Sigmoid colon (tissue), 4 donors: Measurements from ENCODE around the gene AUTS2.

Source experiments
- EP300 ChIP-seq, 4 donors: sonication (generic); formaldehyde crosslinking; IDR thresholded peaks; one replicate each; pipeline ENCODE4 v1.6.1; 2017; ENCODE audit warnings: antibody characterized with exemption in 4 of 4
- TF ChIP-seq, protein P1 (sequence below), 4 experiments: fragments of 450-650 bp in 3 of 4; fragments of 200-600 bp in 1 of 4; IDR thresholded peaks; one replicate each; pipeline ENCODE4 v1.5.1; 2016 to 2019; ENCODE audit warnings: antibody characterized with exemption in 4 of 4, mild to moderate bottlenecking in 3 of 4, moderate library complexity in 2 of 4

DNA sequence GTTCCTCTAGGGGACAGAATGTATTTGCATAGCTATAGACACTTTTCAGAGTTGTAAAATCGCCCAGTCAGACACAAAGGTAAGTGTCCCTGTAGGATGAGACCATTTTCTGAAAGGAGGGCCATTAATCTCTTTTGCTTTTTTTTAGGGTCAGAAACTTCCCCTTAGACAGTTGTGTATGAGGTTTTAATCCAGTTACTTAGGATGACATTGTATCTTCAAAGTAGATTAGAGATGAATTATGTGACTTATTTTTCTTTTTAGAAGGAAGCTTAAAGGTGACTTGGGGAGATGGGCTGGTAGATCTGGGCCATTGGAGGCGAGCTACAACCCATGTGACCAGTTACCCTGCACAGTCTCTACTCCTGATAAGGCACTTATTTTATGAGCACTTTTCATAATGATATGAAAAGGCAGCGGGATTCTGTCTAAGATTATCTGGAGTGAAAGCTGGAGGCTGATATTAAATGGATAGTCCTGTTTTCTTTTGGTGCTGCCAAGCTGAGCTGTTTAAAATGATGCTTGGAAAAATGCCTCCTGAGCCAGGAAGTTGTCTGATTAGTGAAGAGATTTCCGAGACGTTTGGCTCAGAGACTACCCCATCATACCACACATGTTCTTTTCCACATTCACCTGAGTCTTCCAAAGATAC lies 264.3 kb downstream of the AUTS2 start:
- TF ChIP-seq, protein P1, sequence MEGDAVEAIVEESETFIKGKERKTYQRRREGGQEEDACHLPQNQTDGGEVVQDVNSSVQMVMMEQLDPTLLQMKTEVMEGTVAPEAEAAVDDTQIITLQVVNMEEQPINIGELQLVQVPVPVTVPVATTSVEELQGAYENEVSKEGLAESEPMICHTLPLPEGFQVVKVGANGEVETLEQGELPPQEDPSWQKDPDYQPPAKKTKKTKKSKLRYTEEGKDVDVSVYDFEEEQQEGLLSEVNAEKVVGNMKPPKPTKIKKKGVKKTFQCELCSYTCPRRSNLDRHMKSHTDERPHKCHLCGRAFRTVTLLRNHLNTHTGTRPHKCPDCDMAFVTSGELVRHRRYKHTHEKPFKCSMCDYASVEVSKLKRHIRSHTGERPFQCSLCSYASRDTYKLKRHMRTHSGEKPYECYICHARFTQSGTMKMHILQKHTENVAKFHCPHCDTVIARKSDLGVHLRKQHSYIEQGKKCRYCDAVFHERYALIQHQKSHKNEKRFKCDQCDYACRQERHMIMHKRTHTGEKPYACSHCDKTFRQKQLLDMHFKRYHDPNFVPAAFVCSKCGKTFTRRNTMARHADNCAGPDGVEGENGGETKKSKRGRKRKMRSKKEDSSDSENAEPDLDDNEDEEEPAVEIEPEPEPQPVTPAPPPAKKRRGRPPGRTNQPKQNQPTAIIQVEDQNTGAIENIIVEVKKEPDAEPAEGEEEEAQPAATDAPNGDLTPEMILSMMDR (IDR thresholded peaks at IDR 0.05) = no peak
- no peak for TF ChIP-seq EP300 (IDR thresholded peaks at IDR 0.05)
